Hematopoietic multipotent progenitor cell treated with erythropoietin and hydrocortisone succinate and interleukin-3 and kit ligand, for 17 days (in vitro differentiated cells): ENCODE results near the gene DNAJB11.
"Not testable (repeated sequence)": the region's sequence is repeated elsewhere in the genome, so short reads cannot be mapped to it uniquely, and the experiment has no call there.

Source experiments
- DNase-seq: peaks from one replicate; pipeline ENCODE4 v3.0.0-alpha.2; 2015; ENCODE audit warnings: low spot score

The DNAJB11 gene

GRCh38 chr3:186570096-186570940 is at the start of gene DNAJB11:
DNAJB11 (plus strand) TSS chr3:186570720; CDS start chr3:186570898, 178 bp downstream.
- peak; percentile 98 for DNase-seq

- DNase-seq: no peak
These were observed 49.3 kb upstream of the DNAJB11 start for GRCh38 chr3:186520957-186521842.

GRCh38 chr3:186523022-186523421 is 47.5 kb upstream of the DNAJB11 start:
- no peak for DNase-seq

GRCh38 chr3:186523434-186523833 is 47.1 kb upstream of the DNAJB11 start:
- no peak for DNase-seq

GRCh38 chr3:186524616-186525015 is 45.9 kb upstream of the DNAJB11 start:
- DNase-seq: no peak

GRCh38 chr3:186525369-186526255 is 44.9 kb upstream of the DNAJB11 start:
- DNase-seq: no peak

GRCh38 chr3:186526256-186526606 is 44.3 kb upstream of the DNAJB11 start:
- no peak for DNase-seq

GRCh38 chr3:186529201-186529999 is 41.1 kb upstream of the DNAJB11 start:
- no peak for DNase-seq

GRCh38 chr3:186530415-186530814 is 40.1 kb upstream of the DNAJB11 start:
- DNase-seq: no peak

- not testable (repeated sequence) for DNase-seq
These were observed 38.8 kb upstream of the DNAJB11 start for GRCh38 chr3:186531694-186532093.

- no peak for DNase-seq
These were observed 37.9 kb upstream of the DNAJB11 start for GRCh38 chr3:186532598-186533072.

GRCh38 chr3:186534113-186534669 is 36.3 kb upstream of the DNAJB11 start:
- no peak for DNase-seq

- no peak for DNase-seq
These were observed 33.4 kb upstream of the DNAJB11 start for GRCh38 chr3:186536883-186537844.

GRCh38 chr3:186538779-186539178 is 31.7 kb upstream of the DNAJB11 start:
- no peak for DNase-seq

GRCh38 chr3:186540221-186540834 is 30.2 kb upstream of the DNAJB11 start:
- peak; percentile 89 for DNase-seq

- no peak for DNase-seq
These were observed 29.7 kb upstream of the DNAJB11 start for GRCh38 chr3:186540835-186541226.

GRCh38 chr3:186544281-186544680 is 26.2 kb upstream of the DNAJB11 start, which contains the start of gene CRYGS:
CRYGS (minus strand) TSS chr3:186544380; CDS start chr3:186544326, 54 bp downstream.
- no peak for DNase-seq

- DNase-seq: no peak
These were observed 21.0 kb upstream of the DNAJB11 start for GRCh38 chr3:186549497-186549896.

GRCh38 chr3:186551387-186551786 is 19.1 kb upstream of the DNAJB11 start:
- no peak for DNase-seq
